ENCODE results near the gene NPY.
"Not testable (repeated sequence)": the region's sequence is repeated elsewhere in the genome, so short reads cannot be mapped to it uniquely, and the experiment has no call there.

NPY gene

GRCh38 chr7:24283897-24284698, at the start of gene NPY:
Gene NPY, plus strand, starts transcription at chr7:24284190. Its CDS starts 1,051 bp downstream, at chr7:24285241.
- no peak for DNase-seq

- no peak for DNase-seq
Measured at GRCh38 chr7:24239260-24239659, 44.7 kb upstream of the NPY start.

- no peak for DNase-seq
Measured at GRCh38 chr7:24241206-24241605, 42.8 kb upstream of the NPY start.

- DNase-seq, result no peak
Measured at GRCh38 chr7:24244554-24244953, 39.4 kb upstream of the NPY start.

GRCh38 chr7:24245362-24245761, 38.6 kb upstream of the NPY start:
- no peak for DNase-seq

DNA sequence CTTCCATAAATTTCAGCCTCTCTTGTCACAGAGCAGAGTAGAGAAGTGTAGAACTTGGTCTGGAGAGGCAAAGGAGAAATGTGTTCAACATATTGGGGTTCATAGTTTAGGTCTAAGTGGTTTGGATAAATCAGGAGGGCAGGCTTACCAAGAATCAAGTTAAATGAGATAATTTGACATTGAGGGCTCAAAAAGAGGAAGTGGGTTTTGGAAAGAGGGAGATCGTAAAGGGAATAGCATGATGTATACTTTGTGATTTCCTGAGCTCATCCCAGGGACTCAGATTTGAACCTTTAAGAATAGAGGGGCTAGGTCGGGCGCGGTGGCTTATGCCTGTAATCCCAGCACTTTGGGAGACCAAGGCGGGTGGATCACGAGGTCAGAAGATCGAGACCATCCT, 34.7 kb upstream of the NPY start:
- no peak for DNase-seq

DNA sequence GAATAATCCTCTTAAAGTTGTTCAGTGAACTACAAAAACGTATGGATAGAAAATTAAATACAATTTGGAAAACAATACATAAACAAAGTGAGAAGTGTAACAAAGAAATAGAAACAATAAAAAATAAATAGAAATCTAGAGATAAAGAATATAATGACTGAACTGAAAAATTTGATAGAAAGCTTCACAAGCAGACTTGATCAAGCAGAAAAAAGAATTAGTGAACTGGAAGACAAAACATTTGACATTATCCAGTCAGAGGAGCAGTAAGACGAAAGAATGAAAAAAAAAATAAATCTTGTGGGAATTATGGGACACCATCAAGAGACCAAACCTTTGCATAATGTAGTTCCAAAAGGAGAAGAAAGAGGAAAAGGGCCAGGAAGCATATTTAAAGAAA, 32.4 kb upstream of the NPY start:
- no peak for DNase-seq

GRCh38 chr7:24255139-24255538, 28.9 kb upstream of the NPY start:
- no peak for DNase-seq

DNA sequence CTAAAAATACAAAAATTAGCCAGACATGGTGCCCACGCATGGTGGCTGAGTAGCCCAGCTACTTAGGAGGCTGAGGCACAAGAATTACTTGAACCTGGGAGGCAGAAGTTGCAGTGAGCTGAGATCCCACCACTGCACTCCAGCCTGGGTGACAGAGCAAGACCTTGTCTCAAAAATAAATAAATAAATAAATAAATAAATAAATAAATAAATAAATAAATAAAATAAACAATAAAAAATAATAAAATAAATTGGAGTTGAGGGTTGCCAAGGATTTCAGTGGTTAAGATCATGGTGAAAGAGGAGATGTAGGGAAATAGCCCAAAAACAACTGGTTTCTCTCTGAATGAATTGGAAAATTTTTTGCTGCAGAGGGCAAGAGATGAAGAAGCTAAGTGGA, 25.7 kb upstream of the NPY start:
- not testable (repeated sequence) for DNase-seq

DNA sequence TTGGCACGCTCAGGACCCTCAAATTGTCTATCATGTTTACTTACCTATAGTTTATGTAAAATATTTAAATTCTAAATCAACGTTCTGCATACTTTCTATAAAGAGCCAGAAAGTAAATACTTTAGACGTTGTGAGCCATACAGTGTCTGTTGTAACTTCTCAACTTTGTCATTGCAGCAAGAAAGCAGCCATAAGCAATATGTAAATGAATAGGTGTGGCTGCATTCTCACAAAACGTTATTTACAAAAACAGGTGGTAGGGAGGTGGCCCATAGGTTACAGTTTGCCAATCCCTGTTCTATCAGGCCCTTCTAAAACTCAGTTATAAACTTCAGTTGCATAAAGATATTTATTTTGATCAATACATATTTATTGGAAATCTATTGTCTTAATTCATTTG, 12.1 kb upstream of the NPY start:
- no peak for DNase-seq

- DNase-seq, result no peak
Measured at GRCh38 chr7:24279512-24279911, 4.5 kb upstream of the NPY start.

- no peak for DNase-seq
Measured at GRCh38 chr7:24283554-24283896, 465 bp upstream of the NPY start.

DNA sequence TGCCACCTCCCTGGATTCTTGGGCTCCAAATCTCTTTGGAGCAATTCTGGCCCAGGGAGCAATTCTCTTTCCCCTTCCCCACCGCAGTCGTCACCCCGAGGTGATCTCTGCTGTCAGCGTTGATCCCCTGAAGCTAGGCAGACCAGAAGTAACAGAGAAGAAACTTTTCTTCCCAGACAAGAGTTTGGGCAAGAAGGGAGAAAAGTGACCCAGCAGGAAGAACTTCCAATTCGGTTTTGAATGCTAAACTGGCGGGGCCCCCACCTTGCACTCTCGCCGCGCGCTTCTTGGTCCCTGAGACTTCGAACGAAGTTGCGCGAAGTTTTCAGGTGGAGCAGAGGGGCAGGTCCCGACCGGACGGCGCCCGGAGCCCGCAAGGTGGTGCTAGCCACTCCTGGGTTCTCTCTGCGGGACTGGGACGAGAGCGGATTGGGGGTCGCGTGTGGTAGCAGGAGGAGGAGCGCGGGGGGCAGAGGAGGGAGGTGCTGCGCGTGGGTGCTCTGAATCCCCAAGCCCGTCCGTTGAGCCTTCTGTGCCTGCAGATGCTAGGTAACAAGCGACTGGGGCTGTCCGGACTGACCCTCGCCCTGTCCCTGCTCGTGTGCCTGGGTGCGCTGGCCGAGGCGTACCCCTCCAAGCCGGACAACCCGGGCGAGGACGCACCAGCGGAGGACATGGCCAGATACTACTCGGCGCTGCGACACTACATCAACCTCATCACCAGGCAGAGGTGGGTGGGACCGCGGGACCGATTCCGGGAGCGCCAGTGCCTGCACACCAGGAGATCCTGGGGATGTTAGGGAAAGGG, 913 bp downstream of the NPY start:
- no peak for DNase-seq

DNA sequence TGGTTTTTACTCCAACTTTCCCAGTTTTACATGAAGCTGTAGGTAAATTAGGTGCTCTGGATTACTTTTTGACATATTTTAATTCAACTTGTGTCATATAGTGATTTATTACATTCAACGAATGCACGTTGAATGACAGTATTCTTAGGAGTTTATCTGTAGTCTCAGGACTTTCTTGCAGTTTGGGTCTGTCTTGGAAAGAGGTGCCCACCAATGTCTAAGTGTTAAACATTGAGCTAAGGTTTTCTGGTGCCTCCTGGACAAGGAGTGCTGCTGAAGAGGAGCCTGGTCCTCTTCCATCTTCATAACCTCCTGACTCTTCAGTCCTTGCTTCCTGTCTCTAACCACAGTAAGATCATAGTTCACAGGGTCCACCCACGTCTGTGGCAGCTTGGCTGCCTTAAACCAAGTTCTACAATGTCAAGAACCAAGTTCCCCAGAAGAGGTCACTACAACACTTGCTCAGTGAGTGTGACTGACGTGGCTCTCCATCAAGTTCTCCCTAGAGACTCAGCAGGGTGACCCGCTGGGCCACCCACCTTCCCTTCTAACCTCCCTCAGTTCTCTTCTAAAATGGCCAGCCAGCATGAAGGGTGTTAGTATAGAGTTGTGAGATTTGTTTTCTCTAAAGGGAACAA, 6.1 kb downstream of the NPY start:
- peak; percentile 24 for DNase-seq

DNA sequence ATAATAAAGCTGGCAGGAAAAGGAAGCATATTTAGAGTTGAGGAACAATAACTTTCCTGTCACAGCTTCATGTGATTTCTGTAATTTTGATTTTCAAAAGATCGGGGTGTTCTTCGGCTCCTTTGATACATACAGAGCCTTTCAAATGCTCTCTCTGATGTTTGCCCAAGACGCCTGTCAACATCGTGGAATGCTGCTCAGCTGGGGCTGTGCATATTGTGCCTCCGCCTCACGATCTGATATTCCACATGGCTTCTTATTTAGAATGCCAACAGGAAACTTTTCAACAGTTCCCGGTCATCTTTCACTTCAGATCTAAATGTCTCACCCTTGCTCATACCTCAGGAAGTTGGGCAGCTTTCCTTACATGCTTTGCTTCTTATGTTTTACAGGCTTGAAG, 7.3 kb downstream of the NPY start:
- no peak for DNase-seq

DNA sequence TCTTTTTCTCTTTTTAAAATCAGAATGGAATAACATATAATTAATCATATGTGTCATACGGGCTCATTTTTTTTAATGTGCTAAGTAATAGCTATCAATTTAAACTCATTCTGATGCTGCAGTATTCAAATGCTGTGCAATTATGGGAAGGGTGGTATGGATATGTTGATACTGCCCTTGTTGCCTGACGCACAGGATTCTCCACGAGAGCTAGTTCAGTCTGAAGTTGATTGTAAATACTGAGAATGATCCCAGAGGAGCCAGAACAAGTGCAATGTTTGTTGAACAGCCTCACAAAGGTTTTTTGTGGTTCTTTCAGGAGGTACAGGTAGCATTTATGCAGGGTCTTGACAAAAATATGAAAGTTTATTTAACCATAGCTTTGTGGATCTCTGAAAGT, 13.4 kb downstream of the NPY start:
- no peak for DNase-seq

GRCh38 chr7:24298696-24299095, 14.7 kb downstream of the NPY start:
- no peak for DNase-seq

DNA sequence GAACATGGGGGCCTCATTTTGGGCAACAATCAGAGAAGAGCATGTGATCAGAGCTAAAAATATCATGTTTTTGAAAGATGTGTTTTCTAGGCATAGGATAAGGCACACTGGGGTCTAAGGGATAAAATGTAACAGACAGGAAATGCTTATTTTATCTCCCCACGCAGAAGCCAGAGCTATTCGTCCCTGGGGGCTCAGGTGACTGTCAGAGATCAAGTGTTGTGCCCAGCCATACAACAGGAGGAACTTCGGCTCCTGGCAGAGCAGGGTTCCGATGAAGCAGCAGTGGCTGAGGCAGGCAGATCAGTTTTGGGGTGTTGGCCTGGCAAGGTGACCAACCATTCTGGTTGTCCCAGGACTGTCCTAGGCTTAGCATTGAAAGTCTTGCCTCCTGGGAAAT, 15.2 kb downstream of the NPY start:
- DNase-seq, result no peak

DNA sequence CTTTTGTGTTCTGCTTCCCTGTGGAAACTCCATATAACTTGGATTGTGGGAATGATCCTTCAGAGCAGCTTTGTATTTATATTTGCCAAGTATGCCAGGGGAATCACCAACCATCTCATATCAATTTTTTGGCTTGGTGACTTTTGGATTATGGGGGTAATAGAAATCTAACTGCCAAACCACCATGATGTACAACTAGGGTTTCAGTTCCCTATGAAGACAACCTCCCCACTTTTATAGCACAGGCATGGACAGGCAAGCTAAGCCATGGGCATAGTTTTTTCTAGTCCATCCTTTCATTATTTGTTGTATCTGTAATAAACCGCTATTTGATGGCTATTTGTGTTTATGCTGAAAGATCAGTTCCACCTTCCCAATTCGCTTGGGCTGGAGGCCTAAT, 17.7 kb downstream of the NPY start:
- no peak for DNase-seq

DNA sequence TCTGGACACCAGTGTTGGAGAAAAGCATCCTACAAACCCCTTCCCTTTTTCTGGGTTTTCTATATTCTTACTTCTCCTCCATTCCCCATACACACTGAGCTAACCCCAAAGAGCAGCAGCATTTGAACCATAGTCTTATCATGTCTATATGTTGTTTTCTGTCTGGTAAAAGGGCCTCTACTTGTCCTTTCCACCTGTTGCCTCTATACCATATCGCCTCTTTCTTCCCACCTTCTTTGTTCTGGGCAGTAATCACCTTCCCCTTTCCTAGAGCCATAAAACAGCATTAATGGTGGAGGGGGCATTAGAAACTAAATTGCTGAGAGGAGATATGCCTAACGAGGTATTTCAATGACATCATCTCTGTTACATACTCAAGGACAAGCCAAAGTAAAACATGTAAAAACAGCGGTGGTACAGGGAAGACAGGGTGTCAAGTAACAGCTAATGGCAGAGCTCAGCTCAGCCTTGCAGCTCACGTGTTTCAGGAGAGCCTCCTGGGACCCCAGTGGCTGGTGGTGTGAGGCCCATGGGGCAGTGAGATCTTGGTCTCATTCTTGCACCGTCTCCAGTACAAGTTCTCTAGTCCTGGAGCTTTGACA, 20.6 kb downstream of the NPY start:
- no peak for DNase-seq

- DNase-seq, result no peak
Measured at GRCh38 chr7:24307326-24307725, 23.3 kb downstream of the NPY start.

- DNase-seq, result no peak
Measured at GRCh38 chr7:24312588-24312987, 28.6 kb downstream of the NPY start.

DNA sequence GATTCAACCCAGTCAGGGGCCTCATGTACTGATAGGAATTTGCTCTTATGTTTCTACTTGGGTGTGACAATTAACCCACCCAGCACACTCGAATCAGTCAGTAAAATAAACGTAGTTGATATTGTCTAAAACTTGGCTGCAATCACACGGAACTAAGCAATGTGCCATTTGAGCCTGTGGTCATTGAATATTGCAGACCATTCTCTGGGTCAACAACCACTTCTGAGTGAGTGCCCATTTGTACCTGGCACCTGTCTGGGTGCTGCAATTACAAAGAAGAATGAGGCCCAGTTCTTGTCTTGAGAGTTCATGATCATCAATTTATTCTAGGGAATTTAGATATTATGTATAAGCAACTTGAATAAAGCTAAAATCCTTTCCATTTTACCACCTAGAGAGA, 29.8 kb downstream of the NPY start:
- no peak for DNase-seq

GRCh38 chr7:24316340-24316739, 32.4 kb downstream of the NPY start:
- no peak for DNase-seq
